HG03521 (cell line): ENCODE results near the gene KIF17.

ENCODE experiments used
- ATAC-seq: cut with Tn5 transposase; IDR thresholded peaks from one replicate; pipeline ENCODE4 v1.9.1; 2021; ENCODE audit warnings: mild to moderate bottlenecking, moderate library complexity; ENCODE audit not compliant: unreplicated experiment

KIF17 gene

GRCh38 chr1:20632386-20632785 lies 85.4 kb downstream of the KIF17 start:
- no peak for ATAC-seq

DNA sequence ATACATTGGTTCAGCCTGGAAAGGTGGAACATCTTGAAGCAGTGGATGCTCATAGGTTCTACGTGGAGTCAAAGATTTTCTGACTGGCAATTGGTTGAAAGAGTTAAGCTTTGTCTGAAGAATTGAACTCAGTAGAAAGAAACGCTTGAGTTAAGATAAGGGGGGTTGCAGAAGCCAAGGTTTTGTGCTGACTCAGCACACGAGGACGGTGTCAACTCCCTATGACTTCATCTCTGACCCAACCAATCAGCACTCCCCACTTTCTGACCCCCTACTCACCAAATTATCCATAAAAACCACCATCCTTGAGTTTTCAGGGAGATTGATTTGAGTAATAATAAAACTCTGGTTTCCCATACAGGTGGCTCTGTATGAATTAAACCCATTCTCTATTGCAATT lies 87.1 kb downstream of the KIF17 start:
- ATAC-seq = no peak

DNA sequence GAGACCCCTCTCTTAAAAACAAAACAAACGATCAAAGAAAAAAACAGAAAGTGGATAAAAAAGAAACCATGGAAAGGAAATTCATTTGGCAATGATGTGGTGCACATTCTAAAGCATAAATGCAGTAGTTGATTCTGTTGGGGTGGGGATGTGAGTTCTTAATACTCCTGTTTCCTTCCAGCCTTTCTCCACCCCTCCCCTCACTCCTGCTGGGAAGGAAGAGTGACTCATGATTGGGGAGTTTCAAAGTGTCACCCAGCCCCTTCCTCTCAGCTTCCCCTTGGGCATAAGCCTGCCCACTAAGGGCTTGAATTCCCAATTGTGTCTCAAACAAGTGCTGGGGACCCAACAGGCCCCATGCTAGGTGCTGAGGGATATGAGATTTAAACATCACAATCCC lies 91.3 kb downstream of the KIF17 start:
- ATAC-seq = no peak

DNA sequence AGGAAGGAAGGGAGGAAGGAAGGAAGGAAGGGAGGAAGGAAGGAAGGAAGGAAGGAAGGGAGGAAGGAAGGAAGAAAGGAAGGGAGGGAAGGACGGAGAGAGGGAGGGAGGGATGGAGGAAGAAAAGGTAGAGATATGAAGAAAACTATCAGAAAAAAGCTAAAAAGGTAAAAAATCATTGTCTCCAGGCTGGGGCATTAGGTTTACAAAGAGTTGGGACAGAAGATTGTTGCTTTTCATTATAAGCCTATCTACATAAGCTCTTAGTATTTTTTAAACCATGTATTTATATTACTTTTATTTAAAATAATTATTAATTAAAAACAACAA lies 91.7 kb downstream of the KIF17 start:
- ATAC-seq = no peak

- ATAC-seq = no peak
Measured at GRCh38 chr1:20625176-20626097, 92.4 kb downstream of the KIF17 start.

- ATAC-seq = no peak
Measured at GRCh38 chr1:20624709-20625108, 93.1 kb downstream of the KIF17 start.

- ATAC-seq = no peak
Measured at GRCh38 chr1:20621012-20621411, 96.8 kb downstream of the KIF17 start.

- no peak for ATAC-seq
Measured at GRCh38 chr1:20619999-20620398, 97.8 kb downstream of the KIF17 start.

- ATAC-seq = no peak
Measured at GRCh38 chr1:20618550-20618949, 99.3 kb downstream of the KIF17 start.

DNA sequence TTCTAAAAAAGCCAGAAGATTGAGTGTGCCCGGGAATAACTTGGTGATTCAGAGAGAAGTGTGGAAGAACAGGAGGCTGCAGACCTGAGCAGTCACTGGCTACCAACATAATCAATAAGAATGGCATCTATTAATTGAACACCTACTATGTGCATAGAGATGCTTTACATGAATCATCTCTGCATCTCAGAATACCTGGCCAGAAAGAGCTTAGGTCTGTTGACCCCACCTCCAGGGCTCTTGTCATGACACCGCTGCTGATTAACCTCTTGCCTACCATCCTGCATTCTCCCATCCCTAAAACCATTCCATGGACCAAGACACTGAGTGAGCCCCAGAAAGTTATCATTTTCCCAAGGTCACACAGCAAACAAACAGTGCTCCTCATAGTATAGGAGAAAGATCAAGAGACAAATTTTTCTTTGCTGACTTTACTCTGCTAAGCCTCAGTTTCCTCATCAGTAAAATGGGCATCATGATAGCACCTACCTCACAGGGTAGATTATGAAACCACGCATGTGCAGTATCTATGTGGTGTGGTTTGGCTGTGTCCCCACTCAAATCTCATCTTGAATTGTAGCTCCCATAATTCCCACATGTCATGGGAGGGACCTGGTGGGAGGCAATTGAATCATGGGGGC lies 100.8 kb downstream of the KIF17 start:
- no peak for ATAC-seq

DNA sequence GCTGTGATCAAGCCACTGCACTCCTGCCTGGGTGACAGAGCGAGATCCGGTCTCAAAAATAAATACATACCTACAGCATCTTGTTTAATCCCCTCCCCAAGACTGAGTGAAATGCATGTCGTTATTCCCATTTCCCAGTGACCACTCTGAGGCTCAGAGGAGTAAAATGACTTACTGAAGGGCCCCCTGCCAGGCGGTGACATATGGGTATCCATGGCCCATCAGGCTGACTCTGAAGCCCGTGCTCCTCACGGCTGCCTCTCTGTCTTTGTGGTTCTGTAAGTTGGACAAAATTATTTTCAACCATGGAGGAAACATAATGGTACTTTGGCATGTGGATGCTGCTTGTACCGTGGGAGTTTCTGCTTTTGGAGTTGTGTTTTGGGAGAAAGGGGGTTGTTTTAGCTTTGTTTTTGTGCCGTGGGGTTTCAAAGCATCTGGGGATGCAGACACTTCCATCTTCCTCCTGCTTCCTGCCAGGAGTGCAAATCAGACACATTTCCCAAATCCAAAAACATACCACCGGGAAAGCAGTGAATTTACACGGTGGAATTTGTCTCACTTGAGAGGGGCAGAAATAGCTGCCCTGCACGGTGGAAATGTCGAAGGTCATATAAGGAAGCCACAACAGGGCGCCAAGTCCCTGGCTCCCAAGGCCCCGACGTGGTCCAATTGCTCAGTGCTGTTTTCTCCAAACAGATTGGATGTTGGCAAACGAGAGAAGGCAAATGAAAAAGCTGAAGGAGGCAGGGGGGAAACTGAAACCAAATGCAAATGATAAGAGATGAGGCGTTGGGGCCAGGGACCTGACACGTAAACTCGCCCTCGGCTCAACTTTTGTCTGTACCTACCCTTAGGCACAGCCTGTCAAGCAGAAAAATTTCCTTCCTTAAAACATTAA lies 101.6 kb downstream of the KIF17 start:
- ATAC-seq = no peak

DNA sequence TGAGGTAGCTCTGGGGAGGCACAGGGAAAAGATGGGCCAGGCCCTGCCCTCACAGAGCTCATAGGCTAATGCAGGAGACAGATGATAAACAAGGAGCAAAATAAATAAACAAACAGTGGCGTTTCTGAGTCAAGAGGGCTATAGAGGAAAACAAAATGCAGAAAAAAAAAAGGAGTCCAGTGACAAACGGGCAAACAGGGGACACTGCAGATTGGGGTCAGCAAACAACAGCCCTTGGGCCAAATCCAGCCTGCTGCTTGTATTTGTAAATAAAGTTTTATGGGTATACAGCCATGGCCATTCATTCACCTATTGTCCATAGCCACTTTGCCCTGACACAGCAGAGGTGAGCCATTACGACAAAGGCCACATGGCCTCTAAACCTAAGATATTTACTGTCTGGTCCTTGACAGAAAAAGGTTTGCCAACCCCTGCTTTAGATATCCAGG lies 103.7 kb downstream of the KIF17 start:
- ATAC-seq = no peak
